Endometrial microvascular endothelial cells (primary cell): ENCODE measurements around the gene LTB. TPM values are rescaled to one million over a fixed set of nuclear protein-coding genes. Genes with fewer than 3 reads are reported as not detected.
"Not testable (repeated sequence)": the region's sequence is repeated elsewhere in the genome, so short reads cannot be mapped to it uniquely, and the experiment has no call there.

ENCODE experiments used
- in situ Hi-C: cut with HindIII; loops from 2 replicates; pipeline ENCODE4 v1.10.0; 2017; ENCODE audit warnings: low sequenced_read_pairs, low pct_unique_long_range_greater_than_20kb; ENCODE audit errors: inconsistent ontology term
- total RNA-seq: library from RNA; depleted of rRNA; stranded (reverse); fragments of >200 nt; gene quantifications from one replicate; pipeline ENCODE4 v1.2.3, GENCODE V29; 2015; ENCODE audit errors: inconsistent ontology term

LTB gene
- total RNA-seq, 1 donor from 2014 or later = not detected

- in situ Hi-C loops = no loop called here
Observed at GRCh38 chr6:31558631-31559500, 23.4 kb downstream of the LTB start.

- in situ Hi-C loops = no loop called here
Observed at GRCh38 chr6:31558318-31558625, 24.0 kb downstream of the LTB start.

- in situ Hi-C loops = no loop called here
Observed at GRCh38 chr6:31557443-31558317, 24.5 kb downstream of the LTB start.

GRCh38 chr6:31556307-31556706, 25.9 kb downstream of the LTB start:
- in situ Hi-C loops = no loop called here

- in situ Hi-C loops = not testable (repeated sequence)
Observed at GRCh38 chr6:31551371-31551770, 30.9 kb downstream of the LTB start.

- in situ Hi-C loops = no loop called here
Observed at GRCh38 chr6:31548544-31548873, 33.7 kb downstream of the LTB start.

GRCh38 chr6:31547727-31548543, 34.3 kb downstream of the LTB start:
- in situ Hi-C loops = no loop called here

- in situ Hi-C loops = no loop called here
Observed at GRCh38 chr6:31546958-31547726, 35.1 kb downstream of the LTB start, which contains the start of gene NFKBIL1. TSS of gene NFKBIL1 (plus strand) at chr6:31547608. CDS start at chr6:31547695, 87 bp downstream.

- in situ Hi-C loops = no loop called here
Observed at GRCh38 chr6:31546339-31546957, 35.8 kb downstream of the LTB start, which contains the start of gene ATP6V1G2. TSS of gene ATP6V1G2 (minus strand) at chr6:31546608. CDS start at chr6:31546559, 49 bp downstream.

- in situ Hi-C loops = no loop called here
Observed at GRCh38 chr6:31545291-31545690, 36.9 kb downstream of the LTB start.

- in situ Hi-C loops = no loop called here
Observed at GRCh38 chr6:31544676-31545075, 37.5 kb downstream of the LTB start.

- in situ Hi-C loops = no loop called here
Observed at GRCh38 chr6:31543639-31544038, 38.6 kb downstream of the LTB start.

GRCh38 chr6:31541658-31542521, 40.3 kb downstream of the LTB start, which contains the start of gene DDX39B:
TSS of gene DDX39B (minus strand) at chr6:31542003. CDS start at chr6:31540532, 1,471 bp downstream.
- in situ Hi-C loops = no loop called here

- in situ Hi-C loops = no loop called here
Observed at GRCh38 chr6:31541059-31541657, 41.1 kb downstream of the LTB start.

GRCh38 chr6:31540640-31541039, 41.6 kb downstream of the LTB start:
- in situ Hi-C loops = no loop called here

GRCh38 chr6:31538805-31539400, 43.3 kb downstream of the LTB start:
- in situ Hi-C loops = no loop called here
